Measurements from ENCODE around the gene GLI1.

Gene GLI1

DNA sequence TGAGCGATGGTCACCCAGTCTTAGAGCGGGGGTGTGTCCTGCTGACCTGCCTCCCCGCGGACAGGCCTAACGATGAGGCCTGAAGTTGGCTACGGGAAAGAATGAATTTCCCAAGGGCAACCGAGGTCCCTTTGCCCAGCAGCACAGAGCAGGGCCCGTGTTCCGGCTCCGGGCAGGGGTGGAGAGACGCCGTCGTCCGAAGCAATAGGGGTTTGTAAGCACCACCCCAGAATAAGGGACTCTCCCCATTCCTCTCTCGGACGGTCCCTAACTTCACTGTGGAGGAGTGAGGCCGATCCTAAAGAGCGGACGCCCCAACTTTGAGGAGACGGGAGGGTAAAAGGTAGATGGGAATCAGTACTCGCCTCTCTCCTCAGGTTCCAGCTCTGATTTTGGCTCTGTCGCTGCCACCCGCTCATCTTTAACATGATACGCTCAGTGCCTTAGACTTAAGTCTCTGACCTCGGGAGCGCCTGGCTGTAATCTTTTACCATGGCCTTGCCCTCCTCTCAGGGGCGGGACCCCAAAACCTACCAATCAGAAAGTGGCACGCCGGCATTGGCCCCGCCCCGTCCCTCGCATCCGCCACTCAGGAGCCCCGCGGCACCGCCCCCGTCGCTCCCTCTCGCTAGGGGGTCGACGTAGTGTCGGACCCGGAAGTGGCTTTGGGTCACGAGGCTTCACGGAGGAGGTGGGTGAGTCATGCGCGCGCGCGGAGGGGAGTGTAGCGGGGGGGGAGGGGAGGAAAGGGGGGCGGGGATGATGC is 60.7 kb downstream of the GLI1 start, which contains the start of gene DDIT3:
TSS of gene DDIT3 (minus strand) at position 462 of the 766 bp plus-strand sequence. CDS start 3,108 bp downstream, outside the sequence.
- peak; percentile 100 for DNase-seq (ENCODE audit: low read depth)

DNA sequence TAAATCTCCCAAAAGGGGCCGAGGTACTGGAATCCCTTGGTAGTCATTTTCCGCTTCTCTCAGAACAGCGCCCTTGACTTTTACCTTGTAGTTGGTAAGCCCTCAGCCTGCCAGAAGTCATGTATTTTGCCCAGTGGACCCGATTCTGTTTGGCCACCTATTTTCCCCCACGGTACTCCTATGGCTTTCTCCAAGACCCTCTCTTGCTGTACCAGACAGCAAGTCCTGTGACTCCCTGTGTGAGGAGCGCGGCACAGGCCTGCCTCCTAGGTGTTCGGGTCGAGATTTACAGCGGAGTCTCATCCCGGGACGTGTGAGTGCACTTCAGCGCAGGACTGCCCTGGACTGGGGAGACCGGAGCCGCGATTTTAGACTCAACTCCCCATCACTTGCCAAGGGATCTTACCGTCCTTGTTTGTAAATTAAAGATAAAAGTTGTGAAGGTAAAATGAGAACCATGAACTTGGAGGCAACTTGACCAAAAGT is 62.0 kb downstream of the GLI1 start:
- no peak for DNase-seq (ENCODE audit: low read depth)

All from activated T-helper 1 cell treated with Interleukin-2 at 50 U/mL for 16 hours (primary cell).